Activated CD8-positive, alpha-beta T cell treated with anti-CD3 and anti-CD28 coated beads for 36 hours (primary cell): ENCODE results near the gene KANSL3. TPM values are rescaled to one million over a fixed set of nuclear protein-coding genes. Genes with fewer than 3 reads are reported as not detected.
"Not testable (repeated sequence)": the region's sequence is repeated elsewhere in the genome, so short reads cannot be mapped to it uniquely, and the experiment has no call there.

Experiments used
- ATAC-seq: fragments of 200-7000 bp; cut with Tn5 transposase; one replicate; pipeline ENCODE4 v1.10.0; 2021; ENCODE audit warnings: mild to moderate bottlenecking, moderate library complexity
- CTCF ChIA-PET: fragments of 350-600 bp; sonication (Branson Sonifier 250); formaldehyde crosslinking; loops from one replicate; lab custom pipeline; 2021; ENCODE audit warnings: antibody characterized with exemption; lab: Charles Lee
- POLR2A ChIA-PET: fragments of 350-600 bp; sonication (Branson Sonifier 250); formaldehyde crosslinking; loops from one replicate; lab custom pipeline; 2021; ENCODE audit warnings: antibody characterized with exemption; lab: Charles Lee
- DNase-seq: peaks from one replicate; pipeline ENCODE4 v3.0.0-alpha.2; 2020
- H3K27ac Mint-ChIP-seq: one replicate; pipeline ENCODE4 v1.8.0; 2021; ENCODE audit warnings: mild to moderate bottlenecking, mixed read lengths
- H3K27me3 Mint-ChIP-seq: one replicate; pipeline ENCODE4 v1.8.0; 2021; ENCODE audit warnings: mixed read lengths
- H3K36me3 Mint-ChIP-seq: one replicate; pipeline ENCODE4 v1.8.0; 2021; ENCODE audit warnings: low read depth, mixed read lengths
- H3K4me1 Mint-ChIP-seq: one replicate; pipeline ENCODE4 v1.8.0; 2021; ENCODE audit warnings: low read depth, mixed read lengths
- H3K4me3 Mint-ChIP-seq: one replicate; pipeline ENCODE4 v1.8.0; 2021; ENCODE audit warnings: mild to moderate bottlenecking, moderate library complexity, mixed read lengths
- H3K9me3 Mint-ChIP-seq: one replicate; pipeline ENCODE4 v1.8.0; 2021; ENCODE audit warnings: mixed read lengths
- intact Hi-C: fragments of 100-400 bp; cut with micrococcal nuclease; formaldehyde crosslinking; loops from one replicate; pipeline ENCODE4 v1.10.0; 2022
- total RNA-seq, 2 experiments: library from RNA; stranded (reverse); gene quantifications; one replicate each; pipeline ENCODE4 v1.2.3, GENCODE V29; 2021
- TF ChIP-seq, protein P1 (sequence below): fragments of 200-600 bp; IDR thresholded peaks from one replicate; pipeline ENCODE4 v1.8.0; 2022; ENCODE audit warnings: antibody characterized with exemption, mild to moderate bottlenecking

Gene KANSL3
- total RNA-seq, 2 experiments from 2014 or later: 37.8 to 39.8 TPM

DNA sequence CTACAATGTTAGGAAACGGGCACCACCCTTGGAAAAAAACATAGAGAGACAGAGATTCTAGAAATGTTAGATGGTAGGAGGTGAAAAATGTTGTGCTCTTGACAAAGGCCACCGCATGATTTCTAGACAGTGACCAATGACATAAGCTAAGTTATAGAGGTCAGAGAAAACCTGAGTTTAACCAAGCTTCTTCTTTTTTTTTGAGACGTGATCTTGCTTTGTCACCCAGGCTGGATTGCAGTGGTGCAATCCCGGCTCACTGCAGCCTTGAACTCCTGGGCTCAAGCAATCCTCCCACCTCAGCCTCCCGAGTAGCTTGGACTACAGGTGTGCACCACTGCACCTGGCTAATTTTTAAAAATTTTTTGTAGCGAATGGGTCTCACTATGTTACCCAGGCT lies 17.4 kb upstream of the KANSL3 start:
- TF ChIP-seq, protein P1, sequence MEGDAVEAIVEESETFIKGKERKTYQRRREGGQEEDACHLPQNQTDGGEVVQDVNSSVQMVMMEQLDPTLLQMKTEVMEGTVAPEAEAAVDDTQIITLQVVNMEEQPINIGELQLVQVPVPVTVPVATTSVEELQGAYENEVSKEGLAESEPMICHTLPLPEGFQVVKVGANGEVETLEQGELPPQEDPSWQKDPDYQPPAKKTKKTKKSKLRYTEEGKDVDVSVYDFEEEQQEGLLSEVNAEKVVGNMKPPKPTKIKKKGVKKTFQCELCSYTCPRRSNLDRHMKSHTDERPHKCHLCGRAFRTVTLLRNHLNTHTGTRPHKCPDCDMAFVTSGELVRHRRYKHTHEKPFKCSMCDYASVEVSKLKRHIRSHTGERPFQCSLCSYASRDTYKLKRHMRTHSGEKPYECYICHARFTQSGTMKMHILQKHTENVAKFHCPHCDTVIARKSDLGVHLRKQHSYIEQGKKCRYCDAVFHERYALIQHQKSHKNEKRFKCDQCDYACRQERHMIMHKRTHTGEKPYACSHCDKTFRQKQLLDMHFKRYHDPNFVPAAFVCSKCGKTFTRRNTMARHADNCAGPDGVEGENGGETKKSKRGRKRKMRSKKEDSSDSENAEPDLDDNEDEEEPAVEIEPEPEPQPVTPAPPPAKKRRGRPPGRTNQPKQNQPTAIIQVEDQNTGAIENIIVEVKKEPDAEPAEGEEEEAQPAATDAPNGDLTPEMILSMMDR: no peak
- Mint-ChIP-seq H3K4me3 (no peak overlapping the region), H3K4me1 (no peaks in the 10 kb centered on the region), H3K27ac (no peak overlapping the region), H3K36me3 (no peaks in the 10 kb centered on the region), H3K27me3 (no peaks in the 10 kb centered on the region), H3K9me3 (no peaks in the 10 kb centered on the region)
- DNase-seq (no peak), ATAC-seq (no peak)
- intact Hi-C loops: no loop called here
- ChIA-PET POLR2A (no interaction called here), CTCF (no interaction called here)

DNA sequence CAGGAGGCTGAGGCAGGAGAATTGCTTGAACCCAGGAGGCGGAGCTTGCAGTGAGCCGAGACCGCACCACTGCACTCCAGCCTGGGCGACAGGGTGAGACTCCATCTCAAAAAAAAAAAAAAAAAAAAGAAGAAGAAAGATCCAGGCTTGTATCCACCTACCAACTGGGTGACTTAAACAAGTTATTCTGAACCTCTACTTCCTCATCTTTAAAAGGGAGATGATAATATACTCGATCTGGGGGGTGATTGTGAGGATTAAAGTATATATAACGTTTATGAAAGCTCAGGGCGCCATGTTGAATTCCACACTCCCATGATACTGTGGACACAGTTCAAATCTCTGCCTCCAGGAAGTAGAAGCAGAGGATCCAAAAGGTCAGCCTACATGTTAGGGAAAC lies 16.7 kb upstream of the KANSL3 start:
- POLR2A ChIA-PET, intact Hi-C loops, H3K27ac Mint-ChIP-seq, H3K36me3 Mint-ChIP-seq, H3K4me3 Mint-ChIP-seq, DNase-seq, ATAC-seq, H3K27me3 Mint-ChIP-seq, CTCF ChIA-PET, H3K9me3 Mint-ChIP-seq, H3K4me1 Mint-ChIP-seq: not testable (repeated sequence)

DNA sequence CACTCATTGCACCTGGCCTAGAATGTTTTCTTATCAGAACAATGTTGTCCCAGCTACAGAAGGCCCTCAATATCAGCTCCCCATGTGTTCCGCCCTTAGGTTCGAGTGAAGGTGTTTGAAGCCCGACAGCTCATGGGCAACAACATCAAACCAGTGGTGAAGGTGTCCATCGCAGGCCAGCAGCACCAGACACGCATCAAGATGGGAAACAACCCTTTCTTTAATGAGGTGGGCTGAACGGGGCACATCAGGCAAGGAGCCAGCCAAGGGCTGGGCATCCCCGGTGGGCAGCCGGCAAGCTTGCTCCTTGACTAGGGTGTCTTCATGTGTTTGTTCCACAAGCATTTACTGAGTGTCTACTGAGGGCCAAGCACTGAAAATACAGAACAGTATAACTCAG lies 13.7 kb upstream of the KANSL3 start:
- intact Hi-C loops: no loop called here
- no peaks in the 10 kb centered on the region for H3K4me1 Mint-ChIP-seq
- no peak overlapping the region for H3K4me3 Mint-ChIP-seq
- no peaks in the 10 kb centered on the region for H3K36me3 Mint-ChIP-seq
- no peak for ATAC-seq
- no peak overlapping the region for H3K27ac Mint-ChIP-seq
- TF ChIP-seq, protein P1: no peak
- no peak for DNase-seq
- ChIA-PET POLR2A (interaction anchor here (1.9 kb wide), 1 partner anchor 13 kb away, joined by 6 read pairs; the partner anchor contains the start of gene KANSL3), CTCF (no interaction called here)
- H3K9me3 Mint-ChIP-seq: no peaks in the 10 kb centered on the region
- no peaks in the 10 kb centered on the region for H3K27me3 Mint-ChIP-seq

DNA sequence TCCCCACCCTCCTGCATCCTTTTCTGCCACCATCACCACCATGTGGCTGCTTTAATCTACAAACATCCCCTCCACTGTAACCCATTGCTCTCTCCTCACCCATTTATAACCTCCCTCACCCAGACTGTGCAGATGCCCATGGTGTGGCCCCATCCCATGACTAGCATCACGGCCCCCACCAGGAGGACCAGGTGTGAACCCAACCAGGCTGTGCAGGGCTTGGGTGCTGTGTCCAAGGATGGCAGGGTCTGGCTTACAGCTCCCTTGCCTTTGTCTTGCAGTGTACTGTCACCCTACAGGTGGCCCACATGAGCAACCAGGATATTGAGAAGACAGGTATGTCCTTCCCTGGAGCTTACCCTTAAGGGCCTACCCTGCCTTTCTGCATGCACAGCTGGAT lies 11.2 kb upstream of the KANSL3 start:
- no peak for ATAC-seq
- TF ChIP-seq, protein P1: no peak
- Mint-ChIP-seq H3K9me3 (no peaks in the 10 kb centered on the region), H3K4me1 (no peaks in the 10 kb centered on the region), H3K27me3 (no peaks in the 10 kb centered on the region), H3K27ac (no peak overlapping the region), H3K36me3 (no peaks in the 10 kb centered on the region), H3K4me3 (no peak overlapping the region)
- POLR2A ChIA-PET: no interaction called here
- no peak for DNase-seq
- CTCF ChIA-PET: interaction anchor here (1.7 kb wide), 1 partner anchor 9 kb away, joined by 5 read pairs; no protein-coding TSS in a partner anchor
- intact Hi-C loops: no loop called here

DNA sequence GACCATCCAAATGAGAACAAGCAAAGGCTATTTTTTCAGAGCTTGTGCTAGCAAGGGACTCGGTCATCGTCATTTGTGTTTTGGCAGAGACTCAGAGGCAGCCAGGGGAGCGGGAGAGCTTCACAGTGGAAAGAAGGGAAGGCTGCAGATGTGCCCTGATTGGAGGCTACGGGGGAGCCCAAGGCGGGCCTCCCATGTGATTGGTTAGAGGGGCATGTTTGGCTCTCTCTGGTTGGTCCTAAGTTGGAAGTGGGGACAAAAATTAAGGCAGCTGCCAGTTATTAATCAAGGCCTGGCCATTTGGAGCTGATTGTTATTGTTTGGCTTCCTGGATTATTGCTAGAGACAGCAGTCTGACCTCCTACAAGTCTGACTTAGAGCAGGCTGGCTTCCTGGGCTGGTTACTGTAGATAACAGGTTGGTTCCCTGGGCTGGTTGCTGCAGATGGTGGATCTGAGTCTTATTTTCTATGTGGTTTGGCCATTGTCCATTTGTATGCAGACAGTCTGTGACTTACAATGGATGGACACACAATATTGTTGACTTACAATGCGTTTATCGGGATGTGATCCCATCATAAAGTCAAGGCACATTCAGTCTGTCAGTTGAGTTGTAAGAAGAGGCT lies 10.3 kb upstream of the KANSL3 start:
- Mint-ChIP-seq H3K9me3 (no peaks in the 10 kb centered on the region), H3K36me3 (no peaks in the 10 kb centered on the region), H3K4me3 (no peak overlapping the region), H3K27me3 (no peaks in the 10 kb centered on the region), H3K4me1 (no peaks in the 10 kb centered on the region), H3K27ac (no peak overlapping the region)
- intact Hi-C loops: no loop called here
- ATAC-seq: no peak
- TF ChIP-seq, protein P1: no peak
- ChIA-PET POLR2A (no interaction called here), CTCF (no interaction called here)
- no peak for DNase-seq
